Left lung (tissue), 10 donors: ENCODE results near the gene SCMH1. TPM values are rescaled to one million over a fixed set of nuclear protein-coding genes. Genes with fewer than 3 reads are reported as not detected.
"Not testable (repeated sequence)": the region's sequence is repeated elsewhere in the genome, so short reads cannot be mapped to it uniquely, and the experiment has no call there.

Experiments used
- ATAC-seq: fragments of 200-7000 bp; cut with Tn5 transposase; one replicate; pipeline ENCODE4 v1.9.1; 2020; ENCODE audit warnings: moderate library complexity
- DNase-seq, 4 donors: peaks; one replicate each; pipeline ENCODE4 v3.0.0-alpha.2; 2013 to 2020
- H3K27ac ChIP-seq, 2 donors: fragments of 200-600 bp; sonication (generic) in 1 of 2; one replicate each; pipeline versions ENCODE4 v1.5.0 to v1.8.0; 2020 to 2021
- H3K27me3 ChIP-seq, 2 donors: fragments of 200-600 bp; sonication (generic) in 1 of 2; one replicate each; pipeline versions ENCODE4 v1.5.0 to v1.8.0; 2020 to 2021
- H3K36me3 ChIP-seq, 2 donors: fragments of 200-600 bp; sonication (generic) in 1 of 2; one replicate each; pipeline versions ENCODE4 v1.5.0 to v1.8.0; 2020 to 2021
- H3K4me1 ChIP-seq, 2 donors: fragments of 200-600 bp; one replicate each; pipeline ENCODE4 v1.8.0; 2021
- H3K4me3 ChIP-seq, 2 donors: fragments of 200-600 bp; sonication (generic) in 1 of 2; one replicate each; pipeline versions ENCODE4 v1.5.0 to v1.8.0; 2020 to 2021; ENCODE audit warnings: mild to moderate bottlenecking in 1 of 2
- H3K9me3 ChIP-seq, 2 donors: fragments of 200-600 bp; sonication (generic) in 1 of 2; one replicate each; pipeline versions ENCODE4 v1.5.0 to v1.8.0; 2020 to 2021
- intact Hi-C, 2 donors: fragments of 100-400 bp; cut with DNase I; formaldehyde crosslinking; loops; one replicate each; pipeline versions ENCODE4 v1.11.2 to v1.14.2; 2022
- polyA plus RNA-seq, 6 donors: library from polyadenylated mRNA; unstranded; fragments of 120-200 nt; gene quantifications; one replicate each; pipeline ENCODE4 v1.2.1, GENCODE V29; 2013; ENCODE audit not compliant: insufficient read length in 6 of 6
- total RNA-seq, 2 donors: library from RNA; stranded (reverse); fragmentation: NEBNext Ultra II Directional; extraction: Animal tissue kit (Norgen Biotek cat#: 25700); gene quantifications; one replicate each; pipeline ENCODE4 v1.2.1, GENCODE V29; 2021
- TF ChIP-seq, protein P1 (sequence below), 2 donors: fragments of 200-600 bp; sonication (generic) in 1 of 2; IDR thresholded peaks; one replicate each; pipeline versions ENCODE4 v1.5.0 to v1.8.0; 2021; ENCODE audit warnings: antibody characterized with exemption in 2 of 2
- donor health status: DM: no; HTN: yes; CAD: no.
- donor health status: DM: no; HTN: no; CAD: no.

SCMH1 gene
- total and polyA plus RNA-seq, 8 donors: 27.8 to 56.1 (median 44.3) TPM

DNA sequence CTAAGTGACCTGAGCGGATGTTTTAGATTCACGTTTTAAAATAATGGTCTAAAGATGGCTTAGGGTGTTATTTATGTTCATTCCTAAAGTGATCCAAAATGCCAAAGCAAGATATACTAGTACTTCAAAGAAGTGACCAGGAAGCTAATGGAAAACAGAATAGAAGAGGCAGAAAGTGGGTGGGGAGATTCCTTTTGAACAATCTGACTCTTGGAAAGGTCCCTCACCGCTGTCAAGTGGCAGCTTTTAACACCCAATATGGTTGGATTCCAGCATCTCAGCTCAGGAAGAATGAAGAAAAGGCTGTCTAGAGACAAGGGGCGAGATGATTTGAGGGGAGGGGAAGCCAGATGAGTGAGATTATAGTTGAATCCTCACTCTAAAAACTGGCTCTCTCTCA, 90.3 kb downstream of the SCMH1 start:
- TF ChIP-seq, protein P1, sequence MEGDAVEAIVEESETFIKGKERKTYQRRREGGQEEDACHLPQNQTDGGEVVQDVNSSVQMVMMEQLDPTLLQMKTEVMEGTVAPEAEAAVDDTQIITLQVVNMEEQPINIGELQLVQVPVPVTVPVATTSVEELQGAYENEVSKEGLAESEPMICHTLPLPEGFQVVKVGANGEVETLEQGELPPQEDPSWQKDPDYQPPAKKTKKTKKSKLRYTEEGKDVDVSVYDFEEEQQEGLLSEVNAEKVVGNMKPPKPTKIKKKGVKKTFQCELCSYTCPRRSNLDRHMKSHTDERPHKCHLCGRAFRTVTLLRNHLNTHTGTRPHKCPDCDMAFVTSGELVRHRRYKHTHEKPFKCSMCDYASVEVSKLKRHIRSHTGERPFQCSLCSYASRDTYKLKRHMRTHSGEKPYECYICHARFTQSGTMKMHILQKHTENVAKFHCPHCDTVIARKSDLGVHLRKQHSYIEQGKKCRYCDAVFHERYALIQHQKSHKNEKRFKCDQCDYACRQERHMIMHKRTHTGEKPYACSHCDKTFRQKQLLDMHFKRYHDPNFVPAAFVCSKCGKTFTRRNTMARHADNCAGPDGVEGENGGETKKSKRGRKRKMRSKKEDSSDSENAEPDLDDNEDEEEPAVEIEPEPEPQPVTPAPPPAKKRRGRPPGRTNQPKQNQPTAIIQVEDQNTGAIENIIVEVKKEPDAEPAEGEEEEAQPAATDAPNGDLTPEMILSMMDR (IDR thresholded peaks at IDR 0.05): no peak
- Histone ChIP-seq H3K9me3 (no peaks in the 10 kb centered on the region), H3K27me3 (no peaks in the 10 kb centered on the region), H3K36me3 (peaks cover 0 to 10% of the 10 kb centered on the region in 2 donors), H3K4me1 (peaks cover 7 to 8% of the 10 kb centered on the region in 2 donors), H3K4me3 (no peak overlapping the region), H3K27ac (peak overlapping the region in 1 of 2 donors; percentile 15)
- DNase-seq (no peak), ATAC-seq (peak; percentile 16)
- intact Hi-C loops: no loop called here

GRCh38 chr1:41149570-41149969, 92.5 kb downstream of the SCMH1 start:
- H3K4me3 ChIP-seq: no peak overlapping the region
- intact Hi-C loops: no loop called here
- no peaks in the 10 kb centered on the region for H3K27me3 ChIP-seq
- no peaks in the 10 kb centered on the region for H3K9me3 ChIP-seq
- H3K4me1 ChIP-seq: peaks cover 0 to 7% of the 10 kb centered on the region in 2 donors
- no peak for ATAC-seq
- TF ChIP-seq, protein P1 (IDR thresholded peaks at IDR 0.05): no peak
- peaks cover 0 to 14% of the 10 kb centered on the region in 2 donors for H3K36me3 ChIP-seq
- no peak for DNase-seq
- no peak overlapping the region for H3K27ac ChIP-seq

DNA sequence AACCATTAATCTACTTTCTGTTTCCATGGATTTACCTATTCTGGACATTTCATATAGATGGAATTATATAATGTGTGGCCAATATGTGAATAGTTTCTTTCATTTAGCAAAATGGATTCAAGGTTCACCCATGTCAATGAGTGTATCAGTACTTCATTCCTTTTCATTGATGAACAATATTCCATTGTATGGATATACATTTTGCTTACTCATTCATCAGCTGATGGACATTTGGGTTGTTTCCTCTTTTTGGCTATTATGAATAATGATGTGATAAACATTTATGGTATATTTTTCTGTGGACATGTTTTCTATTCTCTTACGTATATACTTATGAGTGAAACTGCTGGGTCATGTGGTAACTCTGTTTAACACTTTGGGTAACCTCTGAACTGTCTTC, 97.8 kb downstream of the SCMH1 start:
- no peaks in the 10 kb centered on the region for H3K4me1 ChIP-seq
- no peak overlapping the region for H3K27ac ChIP-seq
- ATAC-seq: no peak

GRCh38 chr1:41138549-41138948, 103.6 kb downstream of the SCMH1 start:
- Histone ChIP-seq H3K36me3 (peaks cover 0 to 43% of the 10 kb centered on the region in 2 donors), H3K4me3 (no peak overlapping the region), H3K9me3 (peaks cover 0 to 17% of the 10 kb centered on the region in 2 donors), H3K27me3 (no peaks in the 10 kb centered on the region), H3K4me1 (no peaks in the 10 kb centered on the region), H3K27ac (no peak overlapping the region)
- intact Hi-C loops: no loop called here
- ATAC-seq (no peak), DNase-seq (no peak)
- TF ChIP-seq, protein P1 (IDR thresholded peaks at IDR 0.05): no peak

More for the DNA sequence above, 97.8 kb downstream of the SCMH1 start:
- H3K9me3 ChIP-seq: peaks cover 0 to 17% of the 10 kb centered on the region in 2 donors
- TF ChIP-seq, protein P1 (IDR thresholded peaks at IDR 0.05): no peak
- H3K4me3 ChIP-seq: no peak overlapping the region
- no peaks in the 10 kb centered on the region for H3K27me3 ChIP-seq
- H3K36me3 ChIP-seq: peaks cover 0 to 42% of the 10 kb centered on the region in 2 donors
- intact Hi-C loops: no loop called here
- no peak for DNase-seq

DNA sequence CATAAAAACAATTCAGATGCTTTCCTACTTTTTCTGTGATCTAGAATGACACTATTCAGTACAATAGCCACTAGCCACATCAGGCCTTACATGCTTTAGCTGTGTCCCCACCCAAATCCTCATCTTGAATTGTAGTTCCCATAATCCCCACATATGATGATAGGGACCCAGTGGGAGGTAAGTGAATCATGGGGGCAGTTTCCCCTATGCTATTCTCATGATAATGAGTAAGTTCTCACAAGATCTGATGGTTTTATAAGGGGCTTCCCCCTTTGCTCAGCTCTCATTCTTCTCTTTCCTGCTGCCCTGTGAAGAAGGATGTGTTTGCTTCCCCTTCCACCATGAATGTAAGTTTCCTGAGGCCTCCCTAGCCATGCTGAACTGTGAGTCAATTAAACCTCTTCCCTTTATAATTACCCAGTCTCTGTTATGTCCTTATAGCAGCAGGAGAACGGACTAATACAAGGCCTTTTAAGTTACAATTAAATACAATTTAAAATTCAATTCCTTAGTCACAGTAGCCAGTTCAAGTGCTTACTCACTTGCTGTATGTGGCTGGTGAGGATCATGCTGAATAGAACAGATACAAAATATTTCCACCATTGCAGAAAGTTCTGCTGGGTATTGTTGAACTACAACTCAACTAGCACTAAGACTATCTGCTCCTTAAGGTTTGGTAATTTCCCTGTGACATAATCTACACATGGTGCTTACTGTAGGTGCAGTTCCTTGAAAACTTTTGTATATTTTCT, 106.7 kb downstream of the SCMH1 start:
- ATAC-seq: no peak
- Histone ChIP-seq H3K27me3 (no peaks in the 10 kb centered on the region), H3K4me1 (no peaks in the 10 kb centered on the region), H3K9me3 (peaks cover 0 to 6% of the 10 kb centered on the region in 2 donors), H3K36me3 (peaks cover 0 to 22% of the 10 kb centered on the region in 2 donors), H3K4me3 (no peak overlapping the region), H3K27ac (no peak overlapping the region)
- no peak for DNase-seq
- TF ChIP-seq, protein P1 (IDR thresholded peaks at IDR 0.05): no peak
- intact Hi-C loops: no loop called here

- ATAC-seq, intact Hi-C loops: not testable (repeated sequence)
- H3K36me3 ChIP-seq: peaks cover 0 to 14% of the 10 kb centered on the region in 2 donors
Observed at GRCh38 chr1:41134325-41134724, 107.8 kb downstream of the SCMH1 start.

More at GRCh38 chr1:41134325-41134724, 107.8 kb downstream of the SCMH1 start:
- DNase-seq, H3K4me1 ChIP-seq, H3K9me3 ChIP-seq, H3K27me3 ChIP-seq, H3K27ac ChIP-seq, H3K4me3 ChIP-seq: not testable (repeated sequence)
